ENCODE data around the gene MEIS2.

Gene MEIS2

DNA sequence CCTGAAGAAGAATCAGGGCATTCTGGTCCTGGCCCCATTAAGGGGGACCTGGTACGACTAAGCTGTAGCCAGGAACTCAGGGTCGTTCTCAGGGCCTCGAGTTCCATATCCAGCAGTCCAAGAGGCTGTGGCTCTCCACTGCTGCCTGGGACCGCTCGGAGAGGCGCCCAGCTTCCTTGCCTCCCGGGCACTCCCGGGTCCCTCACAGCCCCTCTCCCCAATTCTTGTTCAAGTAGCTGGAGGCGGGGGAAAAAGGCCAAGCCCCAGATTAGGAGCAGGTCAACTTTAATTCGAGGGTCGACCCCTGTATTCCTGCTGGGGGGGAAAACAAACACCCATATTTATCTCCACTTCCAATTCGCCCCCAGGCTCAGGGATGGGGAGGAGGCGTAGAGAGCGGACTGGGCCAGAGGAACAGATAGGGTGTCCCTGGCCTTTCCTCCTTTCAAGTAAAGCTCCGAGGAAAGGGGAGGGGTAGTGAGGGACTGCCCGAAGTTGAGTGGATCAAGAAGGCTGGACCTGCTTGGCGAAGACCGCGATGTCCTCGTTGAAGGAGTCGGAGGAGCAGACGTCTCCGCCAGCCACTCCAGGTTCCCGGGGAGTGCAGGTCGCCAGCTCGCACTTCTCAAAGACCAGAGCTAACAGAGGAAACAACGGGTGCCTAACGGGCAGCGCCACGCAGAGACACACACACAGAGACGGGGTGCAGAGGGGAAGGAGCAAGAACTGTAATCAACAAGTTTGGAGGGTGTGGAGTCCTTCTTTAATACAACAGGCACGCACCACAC lies 4.4 kb downstream of the MEIS2 start:
- Histone ChIP-seq H3K27me3 (ENCODE audit: insufficient read depth, poor library complexity, severe bottlenecking) (peaks cover 88% of the 10 kb centered on the region), H3K36me3 (ENCODE audit: low read depth) (no peaks in the 10 kb centered on the region), H3K4me1 (ENCODE audit: insufficient read depth, poor library complexity, severe bottlenecking) (peaks cover 16% of the 10 kb centered on the region), H3K4me3 (ENCODE audit: severe bottlenecking) (peak overlapping the region; percentile 10), H3K9me3 (ENCODE audit: severe bottlenecking) (no peaks in the 10 kb centered on the region), H3K27ac (ENCODE audit: poor library complexity, severe bottlenecking) (peak overlapping the region; percentile 29)
- TF ChIP-seq, protein P1, sequence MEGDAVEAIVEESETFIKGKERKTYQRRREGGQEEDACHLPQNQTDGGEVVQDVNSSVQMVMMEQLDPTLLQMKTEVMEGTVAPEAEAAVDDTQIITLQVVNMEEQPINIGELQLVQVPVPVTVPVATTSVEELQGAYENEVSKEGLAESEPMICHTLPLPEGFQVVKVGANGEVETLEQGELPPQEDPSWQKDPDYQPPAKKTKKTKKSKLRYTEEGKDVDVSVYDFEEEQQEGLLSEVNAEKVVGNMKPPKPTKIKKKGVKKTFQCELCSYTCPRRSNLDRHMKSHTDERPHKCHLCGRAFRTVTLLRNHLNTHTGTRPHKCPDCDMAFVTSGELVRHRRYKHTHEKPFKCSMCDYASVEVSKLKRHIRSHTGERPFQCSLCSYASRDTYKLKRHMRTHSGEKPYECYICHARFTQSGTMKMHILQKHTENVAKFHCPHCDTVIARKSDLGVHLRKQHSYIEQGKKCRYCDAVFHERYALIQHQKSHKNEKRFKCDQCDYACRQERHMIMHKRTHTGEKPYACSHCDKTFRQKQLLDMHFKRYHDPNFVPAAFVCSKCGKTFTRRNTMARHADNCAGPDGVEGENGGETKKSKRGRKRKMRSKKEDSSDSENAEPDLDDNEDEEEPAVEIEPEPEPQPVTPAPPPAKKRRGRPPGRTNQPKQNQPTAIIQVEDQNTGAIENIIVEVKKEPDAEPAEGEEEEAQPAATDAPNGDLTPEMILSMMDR (IDR thresholded peaks at IDR 0.05; ENCODE audit: poor library complexity, severe bottlenecking): no peak
- no peak for DNase-seq (ENCODE audit: low spot score)
- ATAC-seq (ENCODE audit: low read depth): 0 out of 3 replicates have a peak, but pooled peaks have one; percentile 1

DNA sequence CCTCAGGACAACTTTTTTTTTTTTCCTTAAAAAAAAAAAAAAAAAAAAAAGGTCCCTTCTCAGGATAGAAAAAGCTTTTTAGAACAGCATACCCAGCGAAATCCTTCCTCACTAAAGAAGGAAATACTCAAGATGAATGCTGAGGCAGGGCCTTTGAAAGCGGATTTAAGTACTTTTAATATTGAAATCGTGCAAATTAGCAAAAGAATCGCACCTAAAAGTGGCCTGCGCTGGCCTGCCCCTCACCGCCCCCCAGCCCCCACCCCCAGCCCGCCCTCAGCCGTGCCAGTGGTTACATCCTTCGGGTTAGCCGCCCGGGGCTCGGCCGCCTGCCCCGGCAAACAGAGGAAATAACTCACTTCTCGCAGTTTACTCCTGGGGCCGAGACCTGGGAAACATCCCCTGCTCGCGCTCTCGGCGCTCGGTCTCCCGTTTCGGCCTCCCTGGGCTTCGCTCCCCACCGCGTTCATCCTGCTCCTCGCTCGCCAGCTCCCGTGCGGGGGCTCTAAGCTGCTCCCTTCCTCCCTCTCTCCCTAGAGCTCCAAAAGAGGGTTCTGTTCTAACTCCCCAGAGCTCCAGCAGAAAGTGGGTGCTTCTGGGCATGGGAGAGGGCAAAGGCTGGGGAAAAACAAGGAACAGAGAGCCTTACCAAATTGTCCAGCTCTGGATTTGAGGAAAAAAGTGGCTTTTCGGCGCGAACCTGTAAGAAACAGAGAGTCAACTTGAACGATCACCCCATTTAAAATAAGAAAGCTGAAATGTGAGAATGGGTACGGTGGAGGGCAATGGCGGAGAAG lies 5.2 kb downstream of the MEIS2 start:
- Histone ChIP-seq H3K9me3 (ENCODE audit: severe bottlenecking) (no peaks in the 10 kb centered on the region), H3K4me1 (ENCODE audit: insufficient read depth, poor library complexity, severe bottlenecking) (peaks cover 16% of the 10 kb centered on the region), H3K27me3 (ENCODE audit: insufficient read depth, poor library complexity, severe bottlenecking) (peaks cover 90% of the 10 kb centered on the region), H3K4me3 (ENCODE audit: severe bottlenecking) (peak overlapping the region; percentile 10), H3K36me3 (ENCODE audit: low read depth) (no peaks in the 10 kb centered on the region), H3K27ac (ENCODE audit: poor library complexity, severe bottlenecking) (peak overlapping the region; percentile 29)
- TF ChIP-seq, protein P1 (IDR thresholded peaks at IDR 0.05; ENCODE audit: poor library complexity, severe bottlenecking): no peak
- ATAC-seq (ENCODE audit: low read depth): peak; percentile 6; the same call in 1 of the 3 replicates
- DNase-seq (ENCODE audit: low spot score): no peak

DNA sequence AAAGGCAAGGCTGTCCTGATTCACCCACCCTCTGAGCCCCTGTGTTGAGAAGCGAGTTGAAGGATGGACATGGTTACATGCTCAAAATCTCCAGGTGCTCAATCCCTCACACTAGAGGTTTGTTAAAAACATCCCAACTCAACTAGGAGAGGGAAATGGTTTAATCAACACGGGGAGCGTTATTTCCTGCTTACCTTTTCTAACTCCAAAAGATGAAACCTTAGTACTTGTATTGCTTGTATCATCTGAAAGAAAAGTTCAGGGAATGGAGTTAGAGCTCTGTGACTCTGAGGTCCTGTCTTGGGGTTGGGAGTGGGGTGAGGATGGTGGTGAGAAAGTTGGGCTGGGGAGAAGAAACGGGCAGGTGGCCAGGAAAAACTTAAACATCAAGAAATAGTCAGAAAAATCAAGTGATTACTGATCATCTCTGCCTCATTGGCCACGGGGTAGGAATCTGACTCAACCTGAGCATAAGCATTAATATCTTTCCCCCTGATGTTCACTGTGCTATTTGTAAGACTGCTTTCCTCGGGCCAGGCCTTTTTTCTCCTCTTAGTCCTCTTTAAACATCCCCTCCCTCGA lies 5.9 kb downstream of the MEIS2 start:
- Histone ChIP-seq H3K36me3 (ENCODE audit: low read depth) (no peaks in the 10 kb centered on the region), H3K9me3 (ENCODE audit: severe bottlenecking) (no peaks in the 10 kb centered on the region), H3K27ac (ENCODE audit: poor library complexity, severe bottlenecking) (peak overlapping the region; percentile 29), H3K27me3 (ENCODE audit: insufficient read depth, poor library complexity, severe bottlenecking) (peaks cover 87% of the 10 kb centered on the region), H3K4me1 (ENCODE audit: insufficient read depth, poor library complexity, severe bottlenecking) (peaks cover 13% of the 10 kb centered on the region), H3K4me3 (ENCODE audit: severe bottlenecking) (no peak overlapping the region)
- ATAC-seq (ENCODE audit: low read depth) (no peak), DNase-seq (ENCODE audit: low spot score) (no peak)
- TF ChIP-seq, protein P1 (IDR thresholded peaks at IDR 0.05; ENCODE audit: poor library complexity, severe bottlenecking): no peak

DNA sequence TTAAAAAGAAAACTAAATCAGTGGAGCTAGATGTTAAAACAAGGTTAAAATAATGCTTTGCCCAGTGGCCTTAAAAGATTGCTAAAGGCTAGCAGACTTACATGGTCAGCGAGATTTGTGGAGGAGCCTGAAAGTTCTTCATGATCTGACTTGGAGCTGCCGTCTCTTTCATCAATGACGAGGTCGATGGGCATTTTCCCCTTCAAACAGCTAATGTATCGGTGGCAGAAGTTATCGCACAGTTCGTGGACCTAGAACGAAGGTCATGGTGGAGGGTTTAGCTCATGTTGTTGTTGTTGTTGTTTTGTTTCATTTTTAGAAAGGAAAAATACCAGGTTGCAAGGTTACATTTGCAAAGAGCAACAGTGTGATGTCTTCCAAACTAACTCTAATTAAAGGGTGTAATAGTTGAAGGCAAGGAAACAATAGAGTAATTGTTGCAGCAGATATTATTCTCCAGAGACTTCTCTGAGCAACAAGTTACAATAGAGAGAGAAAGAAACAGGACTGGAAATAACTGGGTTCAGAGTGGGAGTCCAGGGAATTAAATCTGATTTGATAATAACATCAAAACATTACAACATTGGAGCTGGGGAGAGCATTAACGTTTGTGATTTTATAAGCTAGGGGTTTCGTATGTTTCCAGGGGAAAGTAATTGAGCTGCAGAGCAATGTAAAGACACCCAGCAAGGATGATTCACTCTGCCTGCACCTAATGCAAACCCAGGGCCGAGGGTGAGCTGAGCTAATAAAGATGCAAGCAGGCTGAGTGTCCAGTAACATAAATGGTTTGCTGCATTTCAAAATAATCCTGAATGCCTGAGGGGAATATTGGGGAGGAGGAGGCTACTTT lies 6.6 kb downstream of the MEIS2 start:
- Histone ChIP-seq H3K4me3 (ENCODE audit: severe bottlenecking) (no peak overlapping the region), H3K27ac (ENCODE audit: poor library complexity, severe bottlenecking) (peak overlapping the region; percentile 29), H3K9me3 (ENCODE audit: severe bottlenecking) (no peaks in the 10 kb centered on the region), H3K36me3 (ENCODE audit: low read depth) (no peaks in the 10 kb centered on the region), H3K27me3 (ENCODE audit: insufficient read depth, poor library complexity, severe bottlenecking) (peaks cover 85% of the 10 kb centered on the region), H3K4me1 (ENCODE audit: insufficient read depth, poor library complexity, severe bottlenecking) (peaks cover 13% of the 10 kb centered on the region)
- ATAC-seq (ENCODE audit: low read depth) (peak; percentile 70), DNase-seq (ENCODE audit: low spot score) (no peak)
- TF ChIP-seq, protein P1 (IDR thresholded peaks at IDR 0.05; ENCODE audit: poor library complexity, severe bottlenecking): no peak

All from RWPE2 (cell line).